Left lung (tissue), 10 donors: Measurements from ENCODE around the gene AGTRAP. TPM values are rescaled to one million over a fixed set of nuclear protein-coding genes. Genes with fewer than 3 reads are reported as not detected.

Source experiments
- ATAC-seq: fragments of 200-7000 bp; cut with Tn5 transposase; one replicate; pipeline ENCODE4 v1.9.1; 2020; ENCODE audit warnings: moderate library complexity
- DNase-seq, 4 donors: peaks; one replicate each; pipeline ENCODE4 v3.0.0-alpha.2; 2013 to 2020
- H3K27ac ChIP-seq, 2 donors: fragments of 200-600 bp; sonication (generic) in 1 of 2; one replicate each; pipeline versions ENCODE4 v1.5.0 to v1.8.0; 2020 to 2021
- H3K27me3 ChIP-seq, 2 donors: fragments of 200-600 bp; sonication (generic) in 1 of 2; one replicate each; pipeline versions ENCODE4 v1.5.0 to v1.8.0; 2020 to 2021
- H3K36me3 ChIP-seq, 2 donors: fragments of 200-600 bp; sonication (generic) in 1 of 2; one replicate each; pipeline versions ENCODE4 v1.5.0 to v1.8.0; 2020 to 2021
- H3K4me1 ChIP-seq, 2 donors: fragments of 200-600 bp; one replicate each; pipeline ENCODE4 v1.8.0; 2021
- H3K4me3 ChIP-seq, 2 donors: fragments of 200-600 bp; sonication (generic) in 1 of 2; one replicate each; pipeline versions ENCODE4 v1.5.0 to v1.8.0; 2020 to 2021; ENCODE audit warnings: mild to moderate bottlenecking in 1 of 2
- H3K9me3 ChIP-seq, 2 donors: fragments of 200-600 bp; sonication (generic) in 1 of 2; one replicate each; pipeline versions ENCODE4 v1.5.0 to v1.8.0; 2020 to 2021
- CTCF ChIP-seq, 2 donors: fragments of 200-600 bp; sonication (generic) in 1 of 2; IDR thresholded peaks; one replicate each; pipeline versions ENCODE4 v1.5.0 to v1.8.0; 2021; ENCODE audit warnings: antibody characterized with exemption in 2 of 2
- intact Hi-C, 2 donors: fragments of 100-400 bp; cut with DNase I; formaldehyde crosslinking; loops; one replicate each; pipeline versions ENCODE4 v1.11.2 to v1.14.2; 2022
- polyA plus RNA-seq, 6 donors: library from polyadenylated mRNA; unstranded; fragments of 120-200 nt; gene quantifications; one replicate each; pipeline ENCODE4 v1.2.1, GENCODE V29; 2013; ENCODE audit not compliant: insufficient read length in 6 of 6
- total RNA-seq, 2 donors: library from RNA; stranded (reverse); fragmentation: NEBNext Ultra II Directional; extraction: Animal tissue kit (Norgen Biotek cat#: 25700); gene quantifications; one replicate each; pipeline ENCODE4 v1.2.1, GENCODE V29; 2021
- donor health status: DM: no; HTN: yes; CAD: no.
- donor health status: DM: no; HTN: no; CAD: no.

Gene AGTRAP
- total and polyA plus RNA-seq, 8 donors: 24.7 to 95.8 (median 28.3) TPM

GRCh38 chr1:11749996-11750395 lies 14.1 kb downstream of the AGTRAP start:
- intact Hi-C loops: no loop called here
- no peaks in the 10 kb centered on the region for H3K27me3 ChIP-seq
- no peak for ATAC-seq
- no peak overlapping the region for H3K27ac ChIP-seq
- no peak for DNase-seq
- no peak for TF ChIP-seq CTCF (IDR thresholded peaks at IDR 0.05)
- H3K4me1 ChIP-seq: peaks cover 0 to 37% of the 10 kb centered on the region in 2 donors
- no peak overlapping the region for H3K4me3 ChIP-seq
- H3K36me3 ChIP-seq: peaks cover 0 to 65% of the 10 kb centered on the region in 2 donors
- H3K9me3 ChIP-seq: no peaks in the 10 kb centered on the region

- intact Hi-C loops: no loop called here
- DNase-seq (no peak), ATAC-seq (no peak)
- Histone ChIP-seq H3K27me3 (no peaks in the 10 kb centered on the region), H3K27ac (no peak overlapping the region), H3K36me3 (peaks cover 0 to 55% of the 10 kb centered on the region in 2 donors), H3K4me1 (peaks cover 0 to 26% of the 10 kb centered on the region in 2 donors), H3K4me3 (no peak overlapping the region), H3K9me3 (no peaks in the 10 kb centered on the region)
- TF ChIP-seq CTCF (IDR thresholded peaks at IDR 0.05): no peak
Measured at GRCh38 chr1:11751087-11751486, 15.2 kb downstream of the AGTRAP start.

GRCh38 chr1:11752359-11753088 lies 16.6 kb downstream of the AGTRAP start:
- DNase-seq (no peak), ATAC-seq (no peak)
- Histone ChIP-seq H3K27ac (no peak overlapping the region), H3K4me1 (peaks cover 0 to 14% of the 10 kb centered on the region in 2 donors), H3K9me3 (no peaks in the 10 kb centered on the region), H3K27me3 (no peaks in the 10 kb centered on the region), H3K4me3 (no peak overlapping the region), H3K36me3 (peaks cover 0 to 40% of the 10 kb centered on the region in 2 donors)
- intact Hi-C loops: no loop called here
- TF ChIP-seq CTCF (IDR thresholded peaks at IDR 0.05): no peak

GRCh38 chr1:11753555-11754208 lies 17.7 kb downstream of the AGTRAP start:
- Histone ChIP-seq H3K4me1 (peaks cover 0 to 8% of the 10 kb centered on the region in 2 donors), H3K36me3 (peaks cover 0 to 29% of the 10 kb centered on the region in 2 donors), H3K27me3 (no peaks in the 10 kb centered on the region), H3K27ac (no peak overlapping the region), H3K4me3 (no peak overlapping the region), H3K9me3 (no peaks in the 10 kb centered on the region)
- intact Hi-C loops: no loop called here
- TF ChIP-seq CTCF (IDR thresholded peaks at IDR 0.05): no peak
- no peak for DNase-seq
- no peak for ATAC-seq

GRCh38 chr1:11757047-11757446 lies 21.1 kb downstream of the AGTRAP start:
- no peak for ATAC-seq
- H3K9me3 ChIP-seq: no peaks in the 10 kb centered on the region
- intact Hi-C loops: no loop called here
- peaks cover 0 to 4% of the 10 kb centered on the region in 2 donors for H3K4me1 ChIP-seq
- TF ChIP-seq CTCF (IDR thresholded peaks at IDR 0.05): no peak
- H3K4me3 ChIP-seq: no peak overlapping the region
- no peaks in the 10 kb centered on the region for H3K36me3 ChIP-seq
- H3K27me3 ChIP-seq: peaks cover 7 to 11% of the 10 kb centered on the region in 2 donors
- H3K27ac ChIP-seq: no peak overlapping the region
- DNase-seq: no peak
